ENCODE measurements around the gene BTLA.
"Not testable (repeated sequence)": the region's sequence is repeated elsewhere in the genome, so short reads cannot be mapped to it uniquely, and the experiment has no call there.

BTLA gene

DNA sequence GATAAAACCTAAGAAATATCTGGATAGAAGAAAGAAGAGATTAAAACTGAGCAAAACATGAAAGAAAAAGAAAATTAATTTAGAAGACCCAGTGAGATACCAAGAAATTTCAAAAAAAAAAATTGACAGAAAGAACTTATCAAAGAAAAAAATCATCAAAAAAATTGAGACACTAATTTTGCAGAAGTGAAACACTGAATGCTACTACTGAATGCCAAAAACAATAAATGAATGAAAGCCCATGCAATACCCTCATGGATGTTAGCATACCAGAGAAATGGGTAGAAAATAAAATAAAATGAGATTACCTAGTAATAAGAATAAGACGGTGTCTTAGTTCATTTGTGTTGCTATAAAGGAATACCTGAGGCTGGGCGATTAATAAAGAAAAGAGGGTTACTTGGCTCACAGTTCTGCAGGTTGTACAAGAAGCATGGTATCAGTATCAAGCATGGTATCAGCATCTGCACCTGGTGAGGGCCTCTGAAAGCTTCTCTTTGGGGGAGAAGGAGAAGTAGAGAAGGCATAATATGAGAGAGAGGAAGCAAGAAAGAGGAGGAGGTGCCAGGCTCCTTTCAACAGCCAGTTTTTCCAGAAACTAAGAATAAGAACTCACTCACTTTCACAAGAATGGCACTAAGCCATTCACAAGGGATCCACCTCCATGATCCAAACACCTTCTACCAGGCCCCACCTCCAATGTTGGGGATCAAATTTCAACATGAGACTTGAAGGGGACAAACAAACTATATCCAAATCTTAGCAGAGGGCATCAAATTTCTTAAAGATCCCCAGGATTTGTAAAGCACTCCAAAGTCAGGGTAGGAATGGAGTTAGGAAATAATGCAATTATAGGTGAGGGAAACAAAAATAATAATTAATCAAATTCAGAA, 73.2 kb downstream of the BTLA start:
- H3K4me2 ChIP-seq (ENCODE audit: low read depth, low read length, poor library complexity, severe bottlenecking) = no peak overlapping the region
- H3K27me3 ChIP-seq (ENCODE audit: insufficient read depth, low read length, poor library complexity, severe bottlenecking) = no peaks in the 10 kb centered on the region
- no peaks in the 10 kb centered on the region for H4K20me1 ChIP-seq (ENCODE audit: insufficient read depth, low read length, poor library complexity, severe bottlenecking)
- no peaks in the 10 kb centered on the region for H3K36me3 ChIP-seq (ENCODE audit: insufficient read depth, low read length)
- no peak overlapping the region for H3K4me3 ChIP-seq (ENCODE audit: low read length, poor library complexity, severe bottlenecking)
- H2AFZ ChIP-seq (ENCODE audit: low read length) = peak overlapping the region; percentile 63; the same call in 1 of the 2 replicates
- H3K9me2 ChIP-seq (replicated peaks; ENCODE audit: low read depth, low read length) = no peaks in the 10 kb centered on the region
- H3K9me3 ChIP-seq (ENCODE audit: insufficient read depth, low read depth, low read length) = no peaks in the 10 kb centered on the region
- TF ChIP-seq, protein P1, sequence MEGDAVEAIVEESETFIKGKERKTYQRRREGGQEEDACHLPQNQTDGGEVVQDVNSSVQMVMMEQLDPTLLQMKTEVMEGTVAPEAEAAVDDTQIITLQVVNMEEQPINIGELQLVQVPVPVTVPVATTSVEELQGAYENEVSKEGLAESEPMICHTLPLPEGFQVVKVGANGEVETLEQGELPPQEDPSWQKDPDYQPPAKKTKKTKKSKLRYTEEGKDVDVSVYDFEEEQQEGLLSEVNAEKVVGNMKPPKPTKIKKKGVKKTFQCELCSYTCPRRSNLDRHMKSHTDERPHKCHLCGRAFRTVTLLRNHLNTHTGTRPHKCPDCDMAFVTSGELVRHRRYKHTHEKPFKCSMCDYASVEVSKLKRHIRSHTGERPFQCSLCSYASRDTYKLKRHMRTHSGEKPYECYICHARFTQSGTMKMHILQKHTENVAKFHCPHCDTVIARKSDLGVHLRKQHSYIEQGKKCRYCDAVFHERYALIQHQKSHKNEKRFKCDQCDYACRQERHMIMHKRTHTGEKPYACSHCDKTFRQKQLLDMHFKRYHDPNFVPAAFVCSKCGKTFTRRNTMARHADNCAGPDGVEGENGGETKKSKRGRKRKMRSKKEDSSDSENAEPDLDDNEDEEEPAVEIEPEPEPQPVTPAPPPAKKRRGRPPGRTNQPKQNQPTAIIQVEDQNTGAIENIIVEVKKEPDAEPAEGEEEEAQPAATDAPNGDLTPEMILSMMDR (conservative IDR thresholded peaks at IDR 0.05; ENCODE audit: low read length) = no peak
- TF ChIP-seq EZH2phosphoT487 (IDR thresholded peaks at IDR 0.05; ENCODE audit: borderline replicate concordance) = no peak
- H3K4me1 ChIP-seq (ENCODE audit: insufficient read depth, low read length, poor library complexity, severe bottlenecking) = no peaks in the 10 kb centered on the region
- no peaks in the 10 kb centered on the region for H3F3A ChIP-seq (ENCODE audit: low read depth)
- no peak overlapping the region for H3K9ac ChIP-seq (ENCODE audit: low read depth, low read length, poor library complexity, severe bottlenecking)
- H3K79me2 ChIP-seq (ENCODE audit: insufficient read depth, low read length) = no peaks in the 10 kb centered on the region

DNA sequence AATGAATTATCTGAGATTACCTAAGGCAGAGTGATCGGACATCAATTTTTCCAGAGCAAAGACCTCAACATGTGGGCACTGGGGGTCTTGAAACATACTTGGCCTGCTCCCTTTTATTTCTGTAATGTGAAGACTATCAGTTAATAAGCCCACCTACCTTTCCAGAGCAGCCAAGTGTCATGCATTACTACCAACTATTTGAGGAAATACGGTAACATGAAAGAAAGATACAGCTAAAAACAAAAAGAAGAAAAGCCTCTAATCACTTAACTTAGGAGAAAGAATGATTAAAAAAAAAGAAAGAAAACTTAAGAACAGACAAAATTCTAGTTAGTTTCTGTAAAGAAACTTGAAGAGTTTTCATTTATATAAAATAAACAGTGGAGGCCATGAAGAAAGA, 73.9 kb downstream of the BTLA start:
- TF ChIP-seq, protein P1 (conservative IDR thresholded peaks at IDR 0.05; ENCODE audit: low read length) = no peak
- TF ChIP-seq EZH2phosphoT487 (IDR thresholded peaks at IDR 0.05; ENCODE audit: borderline replicate concordance) = no peak
- H3K4me3 ChIP-seq (ENCODE audit: low read length, poor library complexity, severe bottlenecking) = no peak overlapping the region
- H3K27me3 ChIP-seq (ENCODE audit: insufficient read depth, low read length, poor library complexity, severe bottlenecking) = no peaks in the 10 kb centered on the region
- no peaks in the 10 kb centered on the region for H3K79me2 ChIP-seq (ENCODE audit: insufficient read depth, low read length)
- no peak overlapping the region for H3K4me2 ChIP-seq (ENCODE audit: low read depth, low read length, poor library complexity, severe bottlenecking)
- H2AFZ ChIP-seq (ENCODE audit: low read length) = no peak overlapping the region
- H3K9me3 ChIP-seq (ENCODE audit: insufficient read depth, low read depth, low read length) = no peaks in the 10 kb centered on the region
- H3K9me2 ChIP-seq (replicated peaks; ENCODE audit: low read depth, low read length) = no peaks in the 10 kb centered on the region
- no peaks in the 10 kb centered on the region for H3K4me1 ChIP-seq (ENCODE audit: insufficient read depth, low read length, poor library complexity, severe bottlenecking)
- H3K36me3 ChIP-seq (ENCODE audit: insufficient read depth, low read length) = no peaks in the 10 kb centered on the region
- H3K9ac ChIP-seq (ENCODE audit: low read depth, low read length, poor library complexity, severe bottlenecking) = no peak overlapping the region
- no peaks in the 10 kb centered on the region for H3F3A ChIP-seq (ENCODE audit: low read depth)
- H4K20me1 ChIP-seq (ENCODE audit: insufficient read depth, low read length, poor library complexity, severe bottlenecking) = no peaks in the 10 kb centered on the region

DNA sequence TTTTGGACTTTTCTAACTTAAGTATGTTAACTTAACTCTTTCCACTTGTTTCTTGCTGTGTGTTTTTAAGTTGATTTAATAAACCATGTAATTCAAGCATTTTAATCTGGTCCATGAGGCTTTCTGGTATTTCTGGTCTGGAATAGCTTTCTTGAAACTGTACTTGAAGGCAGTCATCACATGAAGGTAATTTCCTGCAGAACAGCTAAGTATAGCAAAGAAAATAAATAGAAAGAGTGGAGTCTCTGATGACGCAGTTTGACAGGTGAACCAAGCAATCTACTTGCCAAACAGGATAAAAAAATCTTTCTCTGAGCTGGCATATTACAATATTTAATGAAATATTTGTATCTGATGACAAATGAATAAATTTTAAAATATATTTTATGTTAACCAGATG, 74.9 kb downstream of the BTLA start:
- Histone ChIP-seq H3F3A (ENCODE audit: low read depth) (no peaks in the 10 kb centered on the region), H3K4me1 (ENCODE audit: insufficient read depth, low read length, poor library complexity, severe bottlenecking) (no peaks in the 10 kb centered on the region), H3K4me3 (ENCODE audit: low read length, poor library complexity, severe bottlenecking) (no peak overlapping the region), H3K9ac (ENCODE audit: low read depth, low read length, poor library complexity, severe bottlenecking) (no peak overlapping the region), H3K79me2 (ENCODE audit: insufficient read depth, low read length) (no peaks in the 10 kb centered on the region), H3K4me2 (ENCODE audit: low read depth, low read length, poor library complexity, severe bottlenecking) (no peak overlapping the region), H3K27me3 (ENCODE audit: insufficient read depth, low read length, poor library complexity, severe bottlenecking) (no peaks in the 10 kb centered on the region), H3K36me3 (ENCODE audit: insufficient read depth, low read length) (no peaks in the 10 kb centered on the region), H3K9me2 (replicated peaks; ENCODE audit: low read depth, low read length) (no peaks in the 10 kb centered on the region), H2AFZ (ENCODE audit: low read length) (no peak overlapping the region), H4K20me1 (ENCODE audit: insufficient read depth, low read length, poor library complexity, severe bottlenecking) (no peaks in the 10 kb centered on the region), H3K9me3 (ENCODE audit: insufficient read depth, low read depth, low read length) (no peaks in the 10 kb centered on the region)
- TF ChIP-seq EZH2phosphoT487 (IDR thresholded peaks at IDR 0.05; ENCODE audit: borderline replicate concordance) = no peak
- TF ChIP-seq, protein P1 (conservative IDR thresholded peaks at IDR 0.05; ENCODE audit: low read length) = no peak

DNA sequence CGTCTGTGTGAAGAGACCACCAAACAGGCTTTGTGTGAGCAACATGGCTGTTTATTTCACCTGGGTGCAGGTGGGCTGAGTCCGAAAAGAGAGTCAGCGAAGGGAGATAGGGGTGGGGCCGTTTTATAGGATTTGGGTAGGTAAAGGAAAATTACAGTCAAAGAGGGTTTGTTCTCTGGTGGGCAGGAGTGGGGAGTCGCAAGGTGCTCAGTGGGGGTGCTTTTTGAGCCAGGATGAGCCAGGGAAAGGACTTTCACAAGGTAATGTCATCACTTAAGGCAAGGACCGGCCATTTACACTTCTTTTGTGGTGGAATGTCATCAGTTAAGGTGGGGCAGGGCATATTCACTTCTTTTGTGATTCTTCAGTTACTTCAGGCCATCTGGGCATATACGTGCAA, 76.4 kb downstream of the BTLA start:
- not testable (repeated sequence) for H2AFZ ChIP-seq (ENCODE audit: low read length); H3K36me3 ChIP-seq (ENCODE audit: insufficient read depth, low read length); H3K79me2 ChIP-seq (ENCODE audit: insufficient read depth, low read length); H3F3A ChIP-seq (ENCODE audit: low read depth); H3K4me3 ChIP-seq (ENCODE audit: low read length, poor library complexity, severe bottlenecking); H3K27me3 ChIP-seq (ENCODE audit: insufficient read depth, low read length, poor library complexity, severe bottlenecking); H3K4me1 ChIP-seq (ENCODE audit: insufficient read depth, low read length, poor library complexity, severe bottlenecking); H4K20me1 ChIP-seq (ENCODE audit: insufficient read depth, low read length, poor library complexity, severe bottlenecking); H3K4me2 ChIP-seq (ENCODE audit: low read depth, low read length, poor library complexity, severe bottlenecking); H3K9me3 ChIP-seq (ENCODE audit: insufficient read depth, low read depth, low read length); H3K9me2 ChIP-seq (replicated peaks; ENCODE audit: low read depth, low read length); H3K9ac ChIP-seq (ENCODE audit: low read depth, low read length, poor library complexity, severe bottlenecking)

DNA sequence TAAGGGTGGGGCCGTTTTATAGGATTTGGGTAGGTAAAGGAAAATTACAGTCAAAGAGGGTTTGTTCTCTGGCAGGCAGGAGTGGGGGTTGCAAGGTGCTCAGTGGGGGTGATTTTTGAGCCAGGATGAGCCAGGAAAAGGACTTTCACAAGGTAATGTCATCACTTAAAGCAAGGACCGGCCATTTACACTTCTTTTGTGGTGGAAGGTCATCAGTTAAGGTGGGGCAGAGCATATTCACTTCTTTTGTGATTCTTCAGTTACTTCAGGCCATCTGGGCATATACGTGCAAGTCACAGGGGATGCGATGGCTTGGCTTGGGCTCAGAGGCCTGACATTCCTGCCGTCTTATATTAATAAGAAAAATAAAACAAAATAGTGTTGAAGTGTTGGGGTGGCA, 80.7 kb downstream of the BTLA start:
- not testable (repeated sequence) for H3K4me3 ChIP-seq (ENCODE audit: low read length, poor library complexity, severe bottlenecking); H3K9me2 ChIP-seq (replicated peaks; ENCODE audit: low read depth, low read length); H3K9ac ChIP-seq (ENCODE audit: low read depth, low read length, poor library complexity, severe bottlenecking); H3K4me1 ChIP-seq (ENCODE audit: insufficient read depth, low read length, poor library complexity, severe bottlenecking); H3K79me2 ChIP-seq (ENCODE audit: insufficient read depth, low read length); H3K36me3 ChIP-seq (ENCODE audit: insufficient read depth, low read length); H3K4me2 ChIP-seq (ENCODE audit: low read depth, low read length, poor library complexity, severe bottlenecking); H3F3A ChIP-seq (ENCODE audit: low read depth); H2AFZ ChIP-seq (ENCODE audit: low read length); H3K9me3 ChIP-seq (ENCODE audit: insufficient read depth, low read depth, low read length); H4K20me1 ChIP-seq (ENCODE audit: insufficient read depth, low read length, poor library complexity, severe bottlenecking); H3K27me3 ChIP-seq (ENCODE audit: insufficient read depth, low read length, poor library complexity, severe bottlenecking)

All from Loucy (cell line).